HG02870 (cell line): ENCODE data around the gene RABAC1.
A peak's percentile ranks its signal among the peaks of the same experiment; 100 is the strongest.
"Not testable (repeated sequence)": the region's sequence is repeated elsewhere in the genome, so short reads cannot be mapped to it uniquely, and the experiment has no call there.

Experiments used
- ATAC-seq: cut with Tn5 transposase; IDR thresholded peaks from one replicate; pipeline ENCODE4 v1.9.1; 2021; ENCODE audit warnings: mild to moderate bottlenecking, moderate library complexity; ENCODE audit not compliant: unreplicated experiment

The RABAC1 gene

GRCh38 chr19:41947091-41947490 is 12.0 kb downstream of the RABAC1 start:
- no peak for ATAC-seq

GRCh38 chr19:41945135-41945766 is 13.9 kb downstream of the RABAC1 start:
- ATAC-seq: peak; percentile 67

- no peak for ATAC-seq
Observed at GRCh38 chr19:41944336-41944735, 14.8 kb downstream of the RABAC1 start.

GRCh38 chr19:41941410-41942202 is 17.5 kb downstream of the RABAC1 start:
- ATAC-seq: no peak

GRCh38 chr19:41940731-41941409 is 18.3 kb downstream of the RABAC1 start:
- ATAC-seq: no peak

GRCh38 chr19:41939861-41940730 is 19.0 kb downstream of the RABAC1 start:
- ATAC-seq: no peak

- ATAC-seq: not testable (repeated sequence)
Observed at GRCh38 chr19:41939209-41939608, 19.9 kb downstream of the RABAC1 start.

GRCh38 chr19:41937525-41938468 is 21.3 kb downstream of the RABAC1 start:
- ATAC-seq: no peak

- ATAC-seq: no peak
Observed at GRCh38 chr19:41936961-41937360, 22.2 kb downstream of the RABAC1 start.

GRCh38 chr19:41936416-41936850 is 22.7 kb downstream of the RABAC1 start:
- ATAC-seq: no peak

- ATAC-seq: no peak
Observed at GRCh38 chr19:41935760-41936415, 23.2 kb downstream of the RABAC1 start.

- ATAC-seq: no peak
Observed at GRCh38 chr19:41934849-41935374, 24.2 kb downstream of the RABAC1 start.

- ATAC-seq: no peak
Observed at GRCh38 chr19:41933693-41934426, 25.3 kb downstream of the RABAC1 start.

GRCh38 chr19:41932720-41933332 is 26.3 kb downstream of the RABAC1 start:
- no peak for ATAC-seq

GRCh38 chr19:41932259-41932719 is 26.8 kb downstream of the RABAC1 start:
- no peak for ATAC-seq

GRCh38 chr19:41930926-41931592 is 28.1 kb downstream of the RABAC1 start:
- no peak for ATAC-seq

- ATAC-seq: no peak
Observed at GRCh38 chr19:41930322-41930722, 28.8 kb downstream of the RABAC1 start.
